ENCODE results near the gene SEC16B.

SEC16B gene

GRCh38 chr1:177959811-177960515 lies 9.9 kb downstream of the SEC16B start:
- H3K4me1 ChIP-seq (ENCODE audit: control insufficient read depth, insufficient read depth, low read length, poor library complexity, severe bottlenecking) = no peaks in the 10 kb centered on the region
- H3K9me3 ChIP-seq (ENCODE audit: control insufficient read depth, low read length) = no peaks in the 10 kb centered on the region
- DNase-seq = no peak
- no peaks in the 10 kb centered on the region for H3K27me3 ChIP-seq (replicated peaks; ENCODE audit: control insufficient read depth, insufficient read depth, low read length, poor library complexity, severe bottlenecking)
- no peak overlapping the region for H3K4me3 ChIP-seq (ENCODE audit: insufficient read depth, low read depth, low read length, poor library complexity, severe bottlenecking)
- H3K36me3 ChIP-seq (ENCODE audit: control insufficient read depth, insufficient read depth, low read length) = no peaks in the 10 kb centered on the region
- no peak overlapping the region for H3K27ac ChIP-seq (ENCODE audit: insufficient read depth, low read length, poor library complexity, severe bottlenecking)

DNA sequence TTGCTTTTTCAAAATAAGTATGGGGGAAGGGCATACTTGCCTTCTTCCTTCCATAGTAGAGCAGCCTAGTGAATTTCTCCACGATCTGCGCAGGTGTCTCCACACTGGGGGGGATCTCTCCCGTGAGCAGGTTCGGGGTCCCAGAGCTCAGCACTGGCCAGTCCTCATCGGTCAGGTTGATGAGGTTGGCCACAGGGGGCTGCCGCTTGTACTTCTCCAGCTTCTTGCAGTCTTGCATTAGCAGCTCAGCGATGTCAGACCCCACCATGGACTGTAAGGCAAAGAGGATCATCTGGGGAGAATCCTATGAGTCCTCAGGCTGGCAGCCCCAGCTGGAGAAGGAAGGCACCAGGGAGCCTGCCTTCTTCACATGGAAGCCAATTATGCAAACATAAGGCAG lies 11.8 kb downstream of the SEC16B start:
- no peak for DNase-seq
- Histone ChIP-seq H3K27ac (ENCODE audit: insufficient read depth, low read length, poor library complexity, severe bottlenecking) (no peak overlapping the region), H3K4me3 (ENCODE audit: insufficient read depth, low read depth, low read length, poor library complexity, severe bottlenecking) (no peak overlapping the region), H3K36me3 (ENCODE audit: control insufficient read depth, insufficient read depth, low read length) (no peaks in the 10 kb centered on the region), H3K27me3 (replicated peaks; ENCODE audit: control insufficient read depth, insufficient read depth, low read length, poor library complexity, severe bottlenecking) (no peaks in the 10 kb centered on the region), H3K4me1 (ENCODE audit: control insufficient read depth, insufficient read depth, low read length, poor library complexity, severe bottlenecking) (no peaks in the 10 kb centered on the region), H3K9me3 (ENCODE audit: control insufficient read depth, low read length) (no peaks in the 10 kb centered on the region)

GRCh38 chr1:177954076-177954475 lies 15.8 kb downstream of the SEC16B start:
- no peak overlapping the region for H3K4me3 ChIP-seq (ENCODE audit: insufficient read depth, low read depth, low read length, poor library complexity, severe bottlenecking)

DNA sequence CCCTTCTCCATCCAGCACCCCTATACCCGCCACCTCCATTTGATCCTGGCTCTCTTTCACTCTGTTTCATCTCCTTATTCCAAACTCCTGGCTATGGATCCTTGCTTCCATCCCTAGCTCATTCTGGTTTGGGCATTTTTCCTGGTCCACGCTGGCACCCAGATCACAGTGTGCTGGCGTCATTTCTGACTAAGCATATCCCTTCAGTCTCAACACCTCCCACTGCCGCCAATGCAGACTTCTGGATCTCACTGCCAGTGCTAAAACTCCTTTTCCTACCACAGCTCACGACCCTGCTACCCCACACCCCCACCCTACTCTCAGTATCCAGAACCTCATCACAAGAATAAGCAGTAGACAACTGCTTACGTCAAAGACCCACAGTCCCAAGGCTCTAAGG lies 16.3 kb downstream of the SEC16B start:
- H3K9me3 ChIP-seq (ENCODE audit: control insufficient read depth, low read length) = no peaks in the 10 kb centered on the region
- H3K4me3 ChIP-seq (ENCODE audit: insufficient read depth, low read depth, low read length, poor library complexity, severe bottlenecking) = no peak overlapping the region
- DNase-seq = no peak
- no peak overlapping the region for H3K27ac ChIP-seq (ENCODE audit: insufficient read depth, low read length, poor library complexity, severe bottlenecking)
- H3K36me3 ChIP-seq (ENCODE audit: control insufficient read depth, insufficient read depth, low read length) = no peaks in the 10 kb centered on the region
- H3K4me1 ChIP-seq (ENCODE audit: control insufficient read depth, insufficient read depth, low read length, poor library complexity, severe bottlenecking) = no peaks in the 10 kb centered on the region
- no peaks in the 10 kb centered on the region for H3K27me3 ChIP-seq (replicated peaks; ENCODE audit: control insufficient read depth, insufficient read depth, low read length, poor library complexity, severe bottlenecking)

More at GRCh38 chr1:177954076-177954475, 15.8 kb downstream of the SEC16B start:
- no peak for DNase-seq
- H3K27me3 ChIP-seq (replicated peaks; ENCODE audit: control insufficient read depth, insufficient read depth, low read length, poor library complexity, severe bottlenecking) = no peaks in the 10 kb centered on the region
- no peaks in the 10 kb centered on the region for H3K4me1 ChIP-seq (ENCODE audit: control insufficient read depth, insufficient read depth, low read length, poor library complexity, severe bottlenecking)
- H3K36me3 ChIP-seq (ENCODE audit: control insufficient read depth, insufficient read depth, low read length) = no peaks in the 10 kb centered on the region
- no peak overlapping the region for H3K27ac ChIP-seq (ENCODE audit: insufficient read depth, low read length, poor library complexity, severe bottlenecking)
- no peaks in the 10 kb centered on the region for H3K9me3 ChIP-seq (ENCODE audit: control insufficient read depth, low read length)

GRCh38 chr1:177952691-177953090 lies 17.2 kb downstream of the SEC16B start:
- Histone ChIP-seq H3K9me3 (ENCODE audit: control insufficient read depth, low read length) (no peaks in the 10 kb centered on the region), H3K36me3 (ENCODE audit: control insufficient read depth, insufficient read depth, low read length) (no peaks in the 10 kb centered on the region), H3K27ac (ENCODE audit: insufficient read depth, low read length, poor library complexity, severe bottlenecking) (no peak overlapping the region), H3K4me3 (ENCODE audit: insufficient read depth, low read depth, low read length, poor library complexity, severe bottlenecking) (no peak overlapping the region), H3K4me1 (ENCODE audit: control insufficient read depth, insufficient read depth, low read length, poor library complexity, severe bottlenecking) (no peaks in the 10 kb centered on the region), H3K27me3 (replicated peaks; ENCODE audit: control insufficient read depth, insufficient read depth, low read length, poor library complexity, severe bottlenecking) (no peaks in the 10 kb centered on the region)
- no peak for DNase-seq

- Histone ChIP-seq H3K36me3 (ENCODE audit: control insufficient read depth, insufficient read depth, low read length) (no peaks in the 10 kb centered on the region), H3K4me1 (ENCODE audit: control insufficient read depth, insufficient read depth, low read length, poor library complexity, severe bottlenecking) (no peaks in the 10 kb centered on the region), H3K27me3 (replicated peaks; ENCODE audit: control insufficient read depth, insufficient read depth, low read length, poor library complexity, severe bottlenecking) (no peaks in the 10 kb centered on the region), H3K9me3 (ENCODE audit: control insufficient read depth, low read length) (no peaks in the 10 kb centered on the region), H3K4me3 (ENCODE audit: insufficient read depth, low read depth, low read length, poor library complexity, severe bottlenecking) (no peak overlapping the region), H3K27ac (ENCODE audit: insufficient read depth, low read length, poor library complexity, severe bottlenecking) (no peak overlapping the region)
- no peak for DNase-seq
These were observed 17.6 kb downstream of the SEC16B start for GRCh38 chr1:177952249-177952648.

- Histone ChIP-seq H3K4me1 (ENCODE audit: control insufficient read depth, insufficient read depth, low read length, poor library complexity, severe bottlenecking) (no peaks in the 10 kb centered on the region), H3K27me3 (replicated peaks; ENCODE audit: control insufficient read depth, insufficient read depth, low read length, poor library complexity, severe bottlenecking) (no peaks in the 10 kb centered on the region), H3K4me3 (ENCODE audit: insufficient read depth, low read depth, low read length, poor library complexity, severe bottlenecking) (no peak overlapping the region), H3K36me3 (ENCODE audit: control insufficient read depth, insufficient read depth, low read length) (no peaks in the 10 kb centered on the region), H3K27ac (ENCODE audit: insufficient read depth, low read length, poor library complexity, severe bottlenecking) (no peak overlapping the region), H3K9me3 (ENCODE audit: control insufficient read depth, low read length) (no peaks in the 10 kb centered on the region)
- DNase-seq = no peak
These were observed 19.4 kb downstream of the SEC16B start for GRCh38 chr1:177950506-177950905.

- Histone ChIP-seq H3K4me1 (ENCODE audit: control insufficient read depth, insufficient read depth, low read length, poor library complexity, severe bottlenecking) (no peaks in the 10 kb centered on the region), H3K4me3 (ENCODE audit: insufficient read depth, low read depth, low read length, poor library complexity, severe bottlenecking) (no peak overlapping the region), H3K27ac (ENCODE audit: insufficient read depth, low read length, poor library complexity, severe bottlenecking) (no peak overlapping the region), H3K27me3 (replicated peaks; ENCODE audit: control insufficient read depth, insufficient read depth, low read length, poor library complexity, severe bottlenecking) (no peaks in the 10 kb centered on the region), H3K9me3 (ENCODE audit: control insufficient read depth, low read length) (no peaks in the 10 kb centered on the region), H3K36me3 (ENCODE audit: control insufficient read depth, insufficient read depth, low read length) (no peaks in the 10 kb centered on the region)
- no peak for DNase-seq
These were observed 21.4 kb downstream of the SEC16B start for GRCh38 chr1:177948336-177948972.

- H3K4me3 ChIP-seq (ENCODE audit: insufficient read depth, low read depth, low read length, poor library complexity, severe bottlenecking) = no peak overlapping the region
- no peak for DNase-seq
- H3K27ac ChIP-seq (ENCODE audit: insufficient read depth, low read length, poor library complexity, severe bottlenecking) = no peak overlapping the region
- H3K4me1 ChIP-seq (ENCODE audit: control insufficient read depth, insufficient read depth, low read length, poor library complexity, severe bottlenecking) = no peaks in the 10 kb centered on the region
- H3K9me3 ChIP-seq (ENCODE audit: control insufficient read depth, low read length) = no peaks in the 10 kb centered on the region
- H3K27me3 ChIP-seq (replicated peaks; ENCODE audit: control insufficient read depth, insufficient read depth, low read length, poor library complexity, severe bottlenecking) = no peaks in the 10 kb centered on the region
- no peaks in the 10 kb centered on the region for H3K36me3 ChIP-seq (ENCODE audit: control insufficient read depth, insufficient read depth, low read length)
These were observed 22.2 kb downstream of the SEC16B start for GRCh38 chr1:177947623-177948022.

DNA sequence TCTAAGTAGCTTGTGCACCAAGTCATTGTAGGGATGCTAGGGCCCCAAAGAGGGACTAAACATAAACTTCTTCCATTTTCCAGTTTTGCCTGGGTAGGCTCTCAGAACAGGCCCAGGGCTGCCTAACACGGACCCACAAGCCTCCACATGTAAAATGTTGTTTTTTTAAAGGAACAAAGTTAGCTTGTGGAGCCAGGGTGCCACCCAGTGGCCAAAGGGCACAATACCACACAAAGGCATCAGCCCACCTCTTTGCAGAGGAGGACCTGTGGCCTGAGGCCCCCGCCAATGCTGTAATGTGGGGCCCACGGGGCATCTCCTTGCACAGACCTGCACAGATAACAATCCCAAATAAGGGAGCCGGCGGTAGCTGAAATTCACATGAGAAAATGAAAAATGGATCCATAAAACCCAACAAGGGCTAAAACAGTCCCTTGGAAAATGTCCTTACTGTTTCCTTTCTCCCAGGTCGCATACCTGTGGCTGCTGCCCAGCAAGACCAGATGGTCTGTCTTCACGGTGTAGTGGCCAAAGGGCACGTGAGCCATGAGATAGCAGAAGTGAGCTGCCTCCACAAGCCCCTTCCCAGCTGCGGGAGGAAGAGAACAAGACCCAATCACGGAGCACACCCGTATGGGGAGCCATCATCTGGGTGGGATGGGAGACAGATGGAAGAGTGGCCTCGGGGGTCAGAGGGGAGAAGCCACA lies 23.8 kb downstream of the SEC16B start:
- no peaks in the 10 kb centered on the region for H3K36me3 ChIP-seq (ENCODE audit: control insufficient read depth, insufficient read depth, low read length)
- no peaks in the 10 kb centered on the region for H3K9me3 ChIP-seq (ENCODE audit: control insufficient read depth, low read length)
- no peaks in the 10 kb centered on the region for H3K27me3 ChIP-seq (replicated peaks; ENCODE audit: control insufficient read depth, insufficient read depth, low read length, poor library complexity, severe bottlenecking)
- no peak overlapping the region for H3K4me3 ChIP-seq (ENCODE audit: insufficient read depth, low read depth, low read length, poor library complexity, severe bottlenecking)
- no peak for DNase-seq
- H3K27ac ChIP-seq (ENCODE audit: insufficient read depth, low read length, poor library complexity, severe bottlenecking) = no peak overlapping the region
- H3K4me1 ChIP-seq (ENCODE audit: control insufficient read depth, insufficient read depth, low read length, poor library complexity, severe bottlenecking) = no peaks in the 10 kb centered on the region

All from effector memory CD4-positive, alpha-beta T cell (primary cell).